GM12878 (cell line): ENCODE data around the gene WWC2. TPM values are rescaled to one million over a fixed set of nuclear protein-coding genes. Genes with fewer than 3 reads are reported as not detected.

Experiments
- ATAC-seq: fragments of 200-7000 bp; cut with Tn5 transposase; 3 replicates; pipeline ENCODE4 v1.9.1; 2020; ENCODE audit warnings: mild to moderate bottlenecking, moderate library complexity
- BruUV-seq: library from RNA; stranded (reverse); fragments of 400-500 nt; replicated peaks from 2 replicates; lab custom pipeline; 2021; lab: Mats Ljungman, UMichigan
- CTCF ChIA-PET: fragments of 300-600 bp; sonication (Branson Sonifier 250); formaldehyde crosslinking; extraction: SDS; loops from one replicate; lab custom pipeline; 2021; ENCODE audit warnings: inconsistent platforms; lab: Yijun Ruan, JAX
- POLR2A ChIA-PET: fragments of 350-600 bp; formaldehyde crosslinking; extraction: SDS; loops from one replicate; lab custom pipeline; 2021; ENCODE audit warnings: inconsistent platforms; lab: Charles Lee
- RAD21 ChIA-PET: fragments of 300-600 bp; sonication (Branson Sonifier 250); formaldehyde crosslinking; loops from one replicate; lab custom pipeline; 2023; ENCODE audit warnings: antibody characterized with exemption; ENCODE audit not compliant: unreplicated experiment; lab: Charles Lee
- SMC1A ChIA-PET: fragments of 300-600 bp; sonication (Branson Sonifier 250); formaldehyde crosslinking; loops from one replicate; lab custom pipeline; 2023; ENCODE audit not compliant: unreplicated experiment, uncharacterized antibody; lab: Charles Lee
- DNase-seq: peaks from one replicate; pipeline ENCODE4 v3.0.0-alpha.2; 2011; ENCODE audit warnings: low read depth, low spot score
- FAIRE-seq: peaks from 3 replicates; lab custom pipeline; 2011; peaks lifted over from hg19 to GRCh38; lab: Jason Lieb, UNC
- H2AFZ ChIP-seq: 2 replicates; pipeline ENCODE4 v1.6.0; 2011; ENCODE audit warnings: low read depth, low read length, control low read depth; ENCODE audit not compliant: control insufficient read depth
- H3K27ac ChIP-seq: 2 replicates; pipeline ENCODE4 v1.5.1; 2011; ENCODE audit warnings: control low read depth; ENCODE audit not compliant: control insufficient read depth, insufficient read depth
- H3K27me3 ChIP-seq, 2 experiments: replicated peaks in 1 of 2; 2 replicates each; pipeline versions ENCODE4 v1.6.0 to v1.6.1; 2011; ENCODE audit warnings: low read length in 1 of 2; ENCODE audit not compliant: control insufficient read depth in 2 of 2, insufficient read depth in 2 of 2
- H3K36me3 ChIP-seq, 2 experiments: 2 replicates each; pipeline ENCODE4 v1.5.1; 2011; ENCODE audit warnings: low read length in 1 of 2; ENCODE audit not compliant: control insufficient read depth in 2 of 2, insufficient read depth in 2 of 2
- H3K4me1 ChIP-seq: 2 replicates; pipeline ENCODE4 v1.6.1; 2011; ENCODE audit warnings: mild to moderate bottlenecking, low read length, moderate library complexity, mixed read lengths; ENCODE audit not compliant: control insufficient read depth, insufficient read depth
- H3K4me2 ChIP-seq: 2 replicates; pipeline ENCODE4 v1.6.0; 2011; ENCODE audit warnings: control low read depth; ENCODE audit not compliant: control insufficient read depth, insufficient read depth
- H3K4me3 ChIP-seq: fragments of 200-600 bp; sonication (generic); 2 replicates; pipeline ENCODE4 v1.5.1; 2016
- H3K79me2 ChIP-seq: 2 replicates; pipeline ENCODE4 v1.6.0; 2011; ENCODE audit warnings: low read length; ENCODE audit not compliant: control insufficient read depth, insufficient read depth
- H3K9ac ChIP-seq: 2 replicates; pipeline ENCODE4 v1.8.0; 2011; ENCODE audit warnings: low read length, control low read depth, mixed read lengths; ENCODE audit not compliant: control insufficient read depth, insufficient read depth
- H3K9me3 ChIP-seq: replicated peaks from 3 replicates; pipeline ENCODE4 v1.5.1; 2011; ENCODE audit warnings: mild to moderate bottlenecking, low read length; ENCODE audit not compliant: control insufficient read depth, insufficient read depth
- H4K20me1 ChIP-seq: 2 replicates; pipeline ENCODE4 v1.6.0; 2011; ENCODE audit not compliant: control insufficient read depth, insufficient read depth
- CHD4 ChIP-seq: fragments of 200-600 bp; sonication (generic); IDR thresholded peaks from 2 replicates; pipeline ENCODE4 v1.6.1; 2016; ENCODE audit warnings: mild to moderate bottlenecking
- CREB1 ChIP-seq: IDR thresholded peaks from 2 replicates; pipeline ENCODE4 v1.6.1; 2012; ENCODE audit warnings: low read depth, mild to moderate bottlenecking, inconsistent platforms
- DPF2 ChIP-seq: fragments of 450-650 bp; IDR thresholded peaks from 2 replicates; pipeline ENCODE4 v1.6.1; 2017; ENCODE audit warnings: mild to moderate bottlenecking
- ESRRA ChIP-seq: IDR thresholded peaks from 2 replicates; pipeline ENCODE4 v1.6.1; 2012; ENCODE audit warnings: mild to moderate bottlenecking, low read length, improper control_type of control experiment
- HDAC6 ChIP-seq: fragments of 200-600 bp; sonication (generic); IDR thresholded peaks from one replicate; pipeline ENCODE4 v1.8.0; 2017; ENCODE audit warnings: antibody characterized with exemption; ENCODE audit not compliant: unreplicated experiment
- IKZF2 ChIP-seq, 2 experiments: fragments of 450-650 bp; IDR thresholded peaks; 2 replicates each; pipeline ENCODE4 v1.6.1; 2017; ENCODE audit warnings: mild to moderate bottlenecking in 2 of 2, moderate library complexity in 2 of 2
- MLLT1 ChIP-seq: fragments of 450-650 bp; IDR thresholded peaks from 2 replicates; pipeline ENCODE4 v1.6.1; 2016; ENCODE audit warnings: mild to moderate bottlenecking
- PAX5 ChIP-seq: IDR thresholded peaks from 2 replicates; pipeline ENCODE4 v1.6.1; 2011; ENCODE audit warnings: low read depth, low read length, borderline replicate concordance
- PBX3 ChIP-seq: IDR thresholded peaks from 2 replicates; pipeline ENCODE4 v1.6.1; 2011; ENCODE audit warnings: mild to moderate bottlenecking, low read depth, low read length, moderate library complexity; ENCODE audit not compliant: insufficient replicate concordance
- RBBP5 ChIP-seq: fragments of 200-600 bp; sonication (generic); conservative IDR thresholded peaks from 2 replicates; pipeline ENCODE4 v1.6.1; 2016
- SMARCA5 ChIP-seq: fragments of 450-650 bp; IDR thresholded peaks from 2 replicates; pipeline ENCODE4 v1.6.1; 2017; ENCODE audit warnings: mild to moderate bottlenecking
- SMC3 ChIP-seq: IDR thresholded peaks from 2 replicates; pipeline ENCODE4 v1.6.1; 2011; ENCODE audit warnings: low read length, improper control_type of control experiment, borderline replicate concordance
- WGBS: methylation state at CpG from one replicate; pipeline ENCODE4 v1.1.6; 2016; ENCODE audit warnings: low lambda C conversion rate; ENCODE audit not compliant: insufficient replicate concordance, insufficient coverage; ENCODE audit errors: missing lambda C conversion rate; 5-methylcytosine and 5-hydroxymethylcytosine counted together
- in situ Hi-C: fragments of 300-500 bp; cut with MboI; formaldehyde crosslinking; loops from 9 replicates; pipeline ENCODE4 v1.14.3; 2018; ENCODE audit warnings: mixed read lengths
- intact Hi-C: fragments of 100-400 bp; cut with micrococcal nuclease; formaldehyde crosslinking; loops from one replicate; pipeline ENCODE4 v1.14.2; 2022; ENCODE audit not compliant: unreplicated experiment
- polyA plus RNA-seq, 11 experiments: library from polyadenylated mRNA; depleted of rRNA in 4 of 11; unstranded in 6 of 11; stranded (reverse) in 5 of 11; fragments of >200 nt; fragmentation: Nextera tagmentation in 4 of 11; fragmentation: Illumina TruSeq in 1 of 11; extraction: Ambion mirVana in 4 of 11; extraction: Trizol in 1 of 11; gene quantifications; 1 replicate in 1 of 11; 2 replicates in 10 of 11; pipeline versions ENCODE4 v1.2.1 to v1.2.3, GENCODE V29; 2011 to 2016; ENCODE audit warnings: inconsistent platforms in 2 of 11, missing spikeins in 2 of 11, low read depth in 1 of 11
- total RNA-seq, 4 experiments: library from RNA; depleted of rRNA in 3 of 4; stranded (reverse); fragments of >200 nt in 3 of 4; fragmentation: Illumina TruSeq in 1 of 4; extraction: Trizol in 1 of 4; gene quantifications; 2 replicates each; pipeline versions ENCODE4 v1.2.1 to v1.2.3, GENCODE V29; 2013 to 2021
- TF ChIP-seq, protein P1 (sequence below): fragments of 150-350 bp; IDR thresholded peaks from 2 replicates; pipeline ENCODE4 v1.6.1; 2014; ENCODE audit warnings: mild to moderate bottlenecking, low read depth, low read length
- TF ChIP-seq, protein P2 (sequence below): fragments of 450-650 bp; IDR thresholded peaks from 2 replicates; pipeline ENCODE4 v1.6.1; 2016; ENCODE audit warnings: mild to moderate bottlenecking
- TF ChIP-seq, protein P3 (sequence below): fragments of 450-650 bp; IDR thresholded peaks from 2 replicates; pipeline ENCODE4 v1.6.1; 2018; ENCODE audit warnings: borderline replicate concordance, mild to moderate bottlenecking; ENCODE audit not compliant: partially characterized antibody
- TF ChIP-seq, protein P4 (sequence below): IDR thresholded peaks from 2 replicates; pipeline ENCODE4 v1.6.1; 2011; ENCODE audit warnings: low read depth, low read length, improper control_type of control experiment, borderline replicate concordance

The WWC2 gene
- total and polyA plus RNA-seq, 10 of the 15 experiments (the other 5 are each of a cell fraction or from before 2014, with no cell fraction given), result 0.02 to 0.72 (median 0.06) TPM; not detected in 3

DNA sequence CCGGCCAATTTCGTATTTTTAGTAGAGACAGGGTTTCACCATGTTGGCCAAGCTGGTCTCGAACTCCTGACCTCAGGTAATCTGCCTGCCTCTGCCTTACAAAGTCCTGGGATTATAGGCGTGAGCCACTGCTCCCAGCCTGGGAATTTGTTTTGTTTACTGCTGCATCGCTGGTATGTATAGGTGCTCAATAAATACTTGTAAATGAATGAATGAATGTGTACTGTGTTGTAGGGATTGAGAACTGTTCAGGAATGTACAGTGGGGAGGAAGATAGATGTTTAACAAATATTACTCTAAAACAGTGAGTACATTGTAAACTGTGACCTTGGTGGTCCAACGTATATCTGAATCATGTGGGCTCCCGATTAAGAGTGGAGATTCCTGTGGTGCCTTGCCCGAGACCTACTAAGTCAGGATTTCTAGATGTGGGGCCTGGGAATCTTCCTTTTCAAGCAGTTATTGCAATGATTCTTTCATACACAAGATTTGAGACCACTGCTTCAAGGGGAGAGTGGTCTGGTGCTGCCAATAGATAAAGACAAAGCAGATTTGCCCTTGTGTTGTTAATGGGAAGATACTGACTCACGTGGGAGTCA is 41.0 kb downstream of the WWC2 start:
- no peak overlapping the region for H2AFZ ChIP-seq
- ChIA-PET POLR2A (no interaction called here), RAD21 (no interaction called here), SMC1A (no interaction called here), CTCF (no interaction called here)
- H3K4me2 ChIP-seq, result no peak overlapping the region
- FAIRE-seq, result no peak
- H4K20me1 ChIP-seq, result no peaks in the 10 kb centered on the region
- no peak for ATAC-seq
- WGBS, result 39% methylated on average over 9 of the region's 9 CpGs
- BruUV-seq, result no TSS peak
- intact Hi-C loops, result no loop called here
- H3K9ac ChIP-seq, result no peak overlapping the region
- no peak overlapping the region for H3K4me3 ChIP-seq
- H3K27ac ChIP-seq, result no peak overlapping the region
- no peaks in the 10 kb centered on the region for H3K9me3 ChIP-seq
- peaks cover 0 to 3% of the 10 kb centered on the region in 2 experiments; a peak in 1 of 4 replicates for H3K27me3 ChIP-seq
- DNase-seq, result no peak
- no peaks in the 10 kb centered on the region for H3K79me2 ChIP-seq
- in situ Hi-C loops, result no loop called here
- H3K4me1 ChIP-seq, result no peaks in the 10 kb centered on the region
- H3K36me3 ChIP-seq, result no peaks in the 10 kb centered on the region
- no peak for TF ChIP-seq CREB1
- no peak for TF ChIP-seq SMARCA5
- TF ChIP-seq MLLT1, result no peak
- no peak for TF ChIP-seq SMC3
- no peak for TF ChIP-seq CHD4
- TF ChIP-seq, protein P1, sequence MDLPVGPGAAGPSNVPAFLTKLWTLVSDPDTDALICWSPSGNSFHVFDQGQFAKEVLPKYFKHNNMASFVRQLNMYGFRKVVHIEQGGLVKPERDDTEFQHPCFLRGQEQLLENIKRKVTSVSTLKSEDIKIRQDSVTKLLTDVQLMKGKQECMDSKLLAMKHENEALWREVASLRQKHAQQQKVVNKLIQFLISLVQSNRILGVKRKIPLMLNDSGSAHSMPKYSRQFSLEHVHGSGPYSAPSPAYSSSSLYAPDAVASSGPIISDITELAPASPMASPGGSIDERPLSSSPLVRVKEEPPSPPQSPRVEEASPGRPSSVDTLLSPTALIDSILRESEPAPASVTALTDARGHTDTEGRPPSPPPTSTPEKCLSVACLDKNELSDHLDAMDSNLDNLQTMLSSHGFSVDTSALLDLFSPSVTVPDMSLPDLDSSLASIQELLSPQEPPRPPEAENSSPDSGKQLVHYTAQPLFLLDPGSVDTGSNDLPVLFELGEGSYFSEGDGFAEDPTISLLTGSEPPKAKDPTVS, result no peak
- no peak for TF ChIP-seq ESRRA
- TF ChIP-seq, protein P2, sequence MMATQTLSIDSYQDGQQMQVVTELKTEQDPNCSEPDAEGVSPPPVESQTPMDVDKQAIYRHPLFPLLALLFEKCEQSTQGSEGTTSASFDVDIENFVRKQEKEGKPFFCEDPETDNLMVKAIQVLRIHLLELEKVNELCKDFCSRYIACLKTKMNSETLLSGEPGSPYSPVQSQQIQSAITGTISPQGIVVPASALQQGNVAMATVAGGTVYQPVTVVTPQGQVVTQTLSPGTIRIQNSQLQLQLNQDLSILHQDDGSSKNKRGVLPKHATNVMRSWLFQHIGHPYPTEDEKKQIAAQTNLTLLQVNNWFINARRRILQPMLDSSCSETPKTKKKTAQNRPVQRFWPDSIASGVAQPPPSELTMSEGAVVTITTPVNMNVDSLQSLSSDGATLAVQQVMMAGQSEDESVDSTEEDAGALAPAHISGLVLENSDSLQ, result no peak
- TF ChIP-seq, protein P3, sequence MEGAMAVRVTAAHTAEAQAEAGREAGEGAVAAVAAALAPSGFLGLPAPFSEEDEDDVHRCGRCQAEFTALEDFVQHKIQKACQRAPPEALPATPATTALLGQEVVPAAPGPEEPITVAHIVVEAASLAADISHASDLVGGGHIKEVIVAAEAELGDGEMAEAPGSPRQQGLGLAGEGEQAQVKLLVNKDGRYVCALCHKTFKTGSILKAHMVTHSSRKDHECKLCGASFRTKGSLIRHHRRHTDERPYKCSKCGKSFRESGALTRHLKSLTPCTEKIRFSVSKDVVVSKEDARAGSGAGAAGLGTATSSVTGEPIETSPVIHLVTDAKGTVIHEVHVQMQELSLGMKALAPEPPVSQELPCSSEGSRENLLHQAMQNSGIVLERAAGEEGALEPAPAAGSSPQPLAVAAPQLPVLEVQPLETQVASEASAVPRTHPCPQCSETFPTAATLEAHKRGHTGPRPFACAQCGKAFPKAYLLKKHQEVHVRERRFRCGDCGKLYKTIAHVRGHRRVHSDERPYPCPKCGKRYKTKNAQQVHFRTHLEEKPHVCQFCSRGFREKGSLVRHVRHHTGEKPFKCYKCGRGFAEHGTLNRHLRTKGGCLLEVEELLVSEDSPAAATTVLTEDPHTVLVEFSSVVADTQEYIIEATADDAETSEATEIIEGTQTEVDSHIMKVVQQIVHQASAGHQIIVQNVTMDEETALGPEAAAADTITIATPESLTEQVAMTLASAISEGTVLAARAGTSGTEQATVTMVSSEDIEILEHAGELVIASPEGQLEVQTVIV, result no peak
- TF ChIP-seq RBBP5, result no peak
- TF ChIP-seq, protein P4, sequence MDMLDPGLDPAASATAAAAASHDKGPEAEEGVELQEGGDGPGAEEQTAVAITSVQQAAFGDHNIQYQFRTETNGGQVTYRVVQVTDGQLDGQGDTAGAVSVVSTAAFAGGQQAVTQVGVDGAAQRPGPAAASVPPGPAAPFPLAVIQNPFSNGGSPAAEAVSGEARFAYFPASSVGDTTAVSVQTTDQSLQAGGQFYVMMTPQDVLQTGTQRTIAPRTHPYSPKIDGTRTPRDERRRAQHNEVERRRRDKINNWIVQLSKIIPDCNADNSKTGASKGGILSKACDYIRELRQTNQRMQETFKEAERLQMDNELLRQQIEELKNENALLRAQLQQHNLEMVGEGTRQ, result no peak
- TF ChIP-seq PBX3, result no peak
- no peak for TF ChIP-seq PAX5
- TF ChIP-seq DPF2, result no peak
- TF ChIP-seq HDAC6, result no peak
- TF ChIP-seq IKZF2 (IDR thresholded peaks at IDR 0.05), result no peak
